Measurements from ENCODE around the gene SUCO. TPM values are rescaled to one million over a fixed set of nuclear protein-coding genes. Genes with fewer than 3 reads are reported as not detected.

Gene SUCO
- total RNA-seq, 1 experiment from 2014 or later, result 50.3 TPM

- H3K4me1 ChIP-seq, result 0 out of 2 replicates have a peak, but pooled peaks cover 3% of the 10 kb centered on the region
- H3K27me3 ChIP-seq (replicated peaks; ENCODE audit: control insufficient read depth, insufficient read depth, low read length), result no peaks in the 10 kb centered on the region
- intact Hi-C loops (cut with micrococcal nuclease; ENCODE audit: unreplicated experiment), result no loop called here
- BruUV-seq (replicated peaks), result no TSS peak
- H3K27ac Mint-ChIP-seq (ENCODE audit: unreplicated experiment), result no peak overlapping the region
- H3K4me1 Mint-ChIP-seq (ENCODE audit: low read depth, unreplicated experiment), result no peaks in the 10 kb centered on the region
- H3K4me3 Mint-ChIP-seq (ENCODE audit: unreplicated experiment), result no peak overlapping the region
- no peaks in the 10 kb centered on the region for H3K36me3 ChIP-seq (ENCODE audit: control insufficient read depth, insufficient read depth, low read length)
- no peak for TF ChIP-seq CTCF (IDR thresholded peaks at IDR 0.05; ENCODE audit: insufficient read depth in 1 of 2, low read depth in 1 of 2, low read length in 1 of 2, severe bottlenecking in 1 of 2, unreplicated experiment in 1 of 2)
- ChIA-PET POLR2A (no interaction called here), CTCF (no interaction called here)
- H3K27me3 Mint-ChIP-seq (ENCODE audit: insufficient read depth, unreplicated experiment), result no peaks in the 10 kb centered on the region
- H3K36me3 Mint-ChIP-seq (ENCODE audit: insufficient read depth, unreplicated experiment), result no peaks in the 10 kb centered on the region
- H3K4me3 ChIP-seq (ENCODE audit: low read depth, low read length), result no peak overlapping the region
- H3K9me3 ChIP-seq, result no peaks in the 10 kb centered on the region
- H3K9me3 Mint-ChIP-seq (ENCODE audit: unreplicated experiment), result no peaks in the 10 kb centered on the region
- no peak for DNase-seq
Observed at GRCh38 chr1:172647987-172648386, 115.0 kb downstream of the SUCO start.

GRCh38 chr1:172650474-172651193 lies 117.7 kb downstream of the SUCO start:
- ChIA-PET CTCF (no interaction called here), POLR2A (no interaction called here)
- Histone ChIP-seq H3K9me3 (no peaks in the 10 kb centered on the region), H3K4me3 (ENCODE audit: low read depth, low read length) (no peak overlapping the region), H3K27me3 (replicated peaks; ENCODE audit: control insufficient read depth, insufficient read depth, low read length) (no peaks in the 10 kb centered on the region), H3K36me3 (ENCODE audit: control insufficient read depth, insufficient read depth, low read length) (no peaks in the 10 kb centered on the region), H3K4me1 (no peaks in the 10 kb centered on the region)
- no peak for TF ChIP-seq CTCF (IDR thresholded peaks at IDR 0.05; ENCODE audit: insufficient read depth in 1 of 2, low read depth in 1 of 2, low read length in 1 of 2, severe bottlenecking in 1 of 2, unreplicated experiment in 1 of 2)
- DNase-seq, result no peak
- Mint-ChIP-seq H3K4me1 (ENCODE audit: low read depth, unreplicated experiment) (no peaks in the 10 kb centered on the region), H3K36me3 (ENCODE audit: insufficient read depth, unreplicated experiment) (no peaks in the 10 kb centered on the region), H3K4me3 (ENCODE audit: unreplicated experiment) (no peak overlapping the region), H3K27ac (ENCODE audit: unreplicated experiment) (no peak overlapping the region), H3K27me3 (ENCODE audit: insufficient read depth, unreplicated experiment) (no peaks in the 10 kb centered on the region), H3K9me3 (ENCODE audit: unreplicated experiment) (no peaks in the 10 kb centered on the region)
- intact Hi-C loops (cut with micrococcal nuclease; ENCODE audit: unreplicated experiment), result no loop called here
- no TSS peak for BruUV-seq (replicated peaks)

GRCh38 chr1:172653015-172653709 lies 120.2 kb downstream of the SUCO start:
- intact Hi-C loops (cut with micrococcal nuclease; ENCODE audit: unreplicated experiment), result no loop called here
- DNase-seq, result no peak
- no peak overlapping the region for H3K4me3 ChIP-seq (ENCODE audit: low read depth, low read length)
- H3K4me1 Mint-ChIP-seq (ENCODE audit: low read depth, unreplicated experiment), result no peaks in the 10 kb centered on the region
- no peaks in the 10 kb centered on the region for H3K27me3 ChIP-seq (replicated peaks; ENCODE audit: control insufficient read depth, insufficient read depth, low read length)
- no peaks in the 10 kb centered on the region for H3K9me3 Mint-ChIP-seq (ENCODE audit: unreplicated experiment)
- no peaks in the 10 kb centered on the region for H3K4me1 ChIP-seq
- H3K36me3 ChIP-seq (ENCODE audit: control insufficient read depth, insufficient read depth, low read length), result no peaks in the 10 kb centered on the region
- no peaks in the 10 kb centered on the region for H3K36me3 Mint-ChIP-seq (ENCODE audit: insufficient read depth, unreplicated experiment)
- BruUV-seq (replicated peaks), result no TSS peak
- CTCF ChIA-PET, result no interaction called here
- H3K9me3 ChIP-seq, result no peaks in the 10 kb centered on the region
- no peak overlapping the region for H3K4me3 Mint-ChIP-seq (ENCODE audit: unreplicated experiment)
- POLR2A ChIA-PET, result no interaction called here
- H3K27me3 Mint-ChIP-seq (ENCODE audit: insufficient read depth, unreplicated experiment), result no peaks in the 10 kb centered on the region
- H3K27ac Mint-ChIP-seq (ENCODE audit: unreplicated experiment), result no peak overlapping the region
- no peak for TF ChIP-seq CTCF (IDR thresholded peaks at IDR 0.05; ENCODE audit: insufficient read depth in 1 of 2, low read depth in 1 of 2, low read length in 1 of 2, severe bottlenecking in 1 of 2, unreplicated experiment in 1 of 2)
